ENCODE measurements around the gene HDGFL3.
"Not testable (repeated sequence)": the region's sequence is repeated elsewhere in the genome, so short reads cannot be mapped to it uniquely, and the experiment has no call there.

The HDGFL3 gene

GRCh38 chr15:83085461-83085860 lies 122.2 kb downstream of the HDGFL3 start:
- not testable (repeated sequence) for H3K27ac ChIP-seq (ENCODE audit: low read depth, low read length, severe bottlenecking); H3K4me3 ChIP-seq (ENCODE audit: extremely low read depth, insufficient read depth, low read length, poor library complexity, severe bottlenecking); H3K4me1 ChIP-seq (ENCODE audit: control insufficient read depth, insufficient read depth, low read length, poor library complexity, severe bottlenecking); H3K9me3 ChIP-seq (ENCODE audit: control insufficient read depth, low read length); H3K36me3 ChIP-seq (ENCODE audit: control insufficient read depth, insufficient read depth, low read length)
- 96 to 100% methylated on average over 1 to 3 of the region's 3 CpGs for WGBS, 2 experiments (ENCODE audit: insufficient coverage in 2 of 2)

GRCh38 chr15:83082730-83083386 lies 124.8 kb downstream of the HDGFL3 start:
- no peak overlapping the region for H3K27ac ChIP-seq (ENCODE audit: low read depth, low read length, severe bottlenecking)
- H3K9me3 ChIP-seq (ENCODE audit: control insufficient read depth, low read length), result no peaks in the 10 kb centered on the region
- no peaks in the 10 kb centered on the region for H3K4me1 ChIP-seq (ENCODE audit: control insufficient read depth, insufficient read depth, low read length, poor library complexity, severe bottlenecking)
- H3K4me3 ChIP-seq (ENCODE audit: extremely low read depth, insufficient read depth, low read length, poor library complexity, severe bottlenecking), result no peak overlapping the region
- H3K36me3 ChIP-seq (ENCODE audit: control insufficient read depth, insufficient read depth, low read length), result no peaks in the 10 kb centered on the region
- WGBS, 2 experiments (ENCODE audit: insufficient coverage in 2 of 2), result 81 to 86% methylated on average over 3 of the region's 5 CpGs

DNA sequence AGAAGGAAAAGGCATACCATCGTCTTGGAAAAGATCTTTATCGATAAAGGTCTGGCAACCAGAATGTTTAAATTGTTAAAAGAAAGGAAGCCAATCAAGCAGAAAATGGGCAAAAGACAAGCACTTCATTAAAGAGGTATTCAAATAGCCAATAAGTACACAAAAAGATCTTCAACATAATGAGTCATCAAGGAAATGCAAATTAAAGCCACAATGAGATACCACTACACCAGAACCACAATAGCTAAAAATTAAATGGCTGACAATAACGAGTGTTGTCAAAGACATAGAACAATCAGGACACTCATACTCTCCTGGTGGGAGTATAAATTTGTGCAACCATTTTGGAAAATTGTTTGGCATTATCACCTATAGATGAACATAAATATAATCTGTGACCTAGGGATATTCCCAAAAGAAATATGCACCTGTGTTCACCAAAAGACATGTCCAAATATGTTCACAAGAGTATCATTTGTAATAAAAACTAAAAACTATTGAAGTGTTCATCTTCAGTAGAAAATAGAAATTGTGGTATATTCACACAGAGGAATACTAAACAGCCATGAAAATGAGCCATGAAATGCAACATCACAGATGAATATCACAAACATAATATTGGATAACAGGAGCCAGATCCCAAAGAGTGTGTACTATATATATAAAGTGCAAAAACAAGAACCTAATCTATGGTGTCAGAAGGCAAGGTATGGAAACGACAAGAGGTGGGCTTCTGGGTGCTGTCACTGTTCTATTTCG lies 126.2 kb downstream of the HDGFL3 start:
- 92 to 93% methylated on average over 4 of the region's 5 CpGs for WGBS, 2 experiments (ENCODE audit: insufficient coverage in 2 of 2)
- no peak overlapping the region for H3K27ac ChIP-seq (ENCODE audit: low read depth, low read length, severe bottlenecking)
- no peaks in the 10 kb centered on the region for H3K9me3 ChIP-seq (ENCODE audit: control insufficient read depth, low read length)
- H3K36me3 ChIP-seq (ENCODE audit: control insufficient read depth, insufficient read depth, low read length), result no peaks in the 10 kb centered on the region
- H3K4me3 ChIP-seq (ENCODE audit: extremely low read depth, insufficient read depth, low read length, poor library complexity, severe bottlenecking), result no peak overlapping the region
- no peaks in the 10 kb centered on the region for H3K4me1 ChIP-seq (ENCODE audit: control insufficient read depth, insufficient read depth, low read length, poor library complexity, severe bottlenecking)

- H3K27ac ChIP-seq (ENCODE audit: low read depth, low read length, severe bottlenecking), result no peak overlapping the region
- H3K4me1 ChIP-seq (ENCODE audit: control insufficient read depth, insufficient read depth, low read length, poor library complexity, severe bottlenecking), result no peaks in the 10 kb centered on the region
- WGBS, 2 experiments (ENCODE audit: insufficient coverage in 2 of 2), result 79 to 82% methylated on average over 3 to 7 of the region's 7 CpGs
- H3K36me3 ChIP-seq (ENCODE audit: control insufficient read depth, insufficient read depth, low read length), result no peaks in the 10 kb centered on the region
- peaks cover 5% of the 10 kb centered on the region for H3K9me3 ChIP-seq (ENCODE audit: control insufficient read depth, low read length)
- H3K4me3 ChIP-seq (ENCODE audit: extremely low read depth, insufficient read depth, low read length, poor library complexity, severe bottlenecking), result no peak overlapping the region
These were observed 128.9 kb downstream of the HDGFL3 start for GRCh38 chr15:83078712-83079111.

All from mesodermal cell (in vitro differentiated cells).